Brain microvascular endothelial cell (primary cell): ENCODE data around the gene TMEM108.

Experiments used
- DNase-seq: peaks from one replicate; pipeline ENCODE4 v3.0.0-alpha.2; 2020
- H3K27ac ChIP-seq: fragments of 250-450 bp; sonication (Bioruptor Pico); 2 replicates; pipeline ENCODE4 v1.5.1; 2020; ENCODE audit warnings: mild to moderate bottlenecking, moderate library complexity
- H3K27me3 ChIP-seq: fragments of 250-450 bp; sonication (Bioruptor Pico); replicated peaks from 2 replicates; pipeline ENCODE4 v1.5.1; 2020; ENCODE audit warnings: mild to moderate bottlenecking
- H3K36me3 ChIP-seq: fragments of 250-450 bp; sonication (Bioruptor Pico); replicated peaks from 2 replicates; pipeline ENCODE4 v1.5.1; 2020; ENCODE audit warnings: mild to moderate bottlenecking
- H3K4me3 ChIP-seq: 2 replicates; pipeline ENCODE4 v1.5.1; 2011; ENCODE audit warnings: low read depth, mild to moderate bottlenecking, control low read depth, low read length, moderate library complexity
- in situ Hi-C: cut with HindIII; loops from 2 replicates; pipeline ENCODE4 v1.10.0; 2017; ENCODE audit warnings: low sequenced_read_pairs, low pct_ligation_motif_present
- TF ChIP-seq, protein P1 (sequence below): IDR thresholded peaks from 2 replicates; pipeline ENCODE4 v1.5.1; 2011; ENCODE audit warnings: low read depth, mild to moderate bottlenecking, moderate library complexity, low read length, control low read depth, inconsistent platforms; ENCODE audit errors: missing control alignments

The TMEM108 gene

DNA sequence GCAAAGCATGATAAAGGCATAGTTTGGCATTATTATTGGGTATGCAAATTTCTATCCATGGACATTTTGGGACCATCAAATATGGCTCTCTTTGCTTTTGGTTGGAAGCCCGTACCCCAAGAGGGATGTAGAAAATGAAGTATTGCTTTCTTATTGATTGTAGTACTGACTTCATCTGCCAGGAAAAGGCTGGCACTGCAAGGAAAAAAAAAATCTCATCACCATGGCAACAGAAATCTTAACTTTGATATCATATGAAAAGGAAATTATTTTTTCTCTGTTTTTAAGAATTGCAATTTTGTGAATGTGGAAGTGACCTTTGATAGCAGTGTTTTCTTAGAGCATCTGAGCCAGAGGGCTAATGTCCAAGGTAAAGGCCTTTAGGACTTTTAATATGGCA is 151.7 kb downstream of the TMEM108 start:
- Histone ChIP-seq H3K27ac (no peak overlapping the region), H3K27me3 (no peaks in the 10 kb centered on the region), H3K36me3 (no peaks in the 10 kb centered on the region), H3K4me3 (no peak overlapping the region)
- no peak for DNase-seq
- TF ChIP-seq, protein P1, sequence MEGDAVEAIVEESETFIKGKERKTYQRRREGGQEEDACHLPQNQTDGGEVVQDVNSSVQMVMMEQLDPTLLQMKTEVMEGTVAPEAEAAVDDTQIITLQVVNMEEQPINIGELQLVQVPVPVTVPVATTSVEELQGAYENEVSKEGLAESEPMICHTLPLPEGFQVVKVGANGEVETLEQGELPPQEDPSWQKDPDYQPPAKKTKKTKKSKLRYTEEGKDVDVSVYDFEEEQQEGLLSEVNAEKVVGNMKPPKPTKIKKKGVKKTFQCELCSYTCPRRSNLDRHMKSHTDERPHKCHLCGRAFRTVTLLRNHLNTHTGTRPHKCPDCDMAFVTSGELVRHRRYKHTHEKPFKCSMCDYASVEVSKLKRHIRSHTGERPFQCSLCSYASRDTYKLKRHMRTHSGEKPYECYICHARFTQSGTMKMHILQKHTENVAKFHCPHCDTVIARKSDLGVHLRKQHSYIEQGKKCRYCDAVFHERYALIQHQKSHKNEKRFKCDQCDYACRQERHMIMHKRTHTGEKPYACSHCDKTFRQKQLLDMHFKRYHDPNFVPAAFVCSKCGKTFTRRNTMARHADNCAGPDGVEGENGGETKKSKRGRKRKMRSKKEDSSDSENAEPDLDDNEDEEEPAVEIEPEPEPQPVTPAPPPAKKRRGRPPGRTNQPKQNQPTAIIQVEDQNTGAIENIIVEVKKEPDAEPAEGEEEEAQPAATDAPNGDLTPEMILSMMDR: no peak
- in situ Hi-C loops: no loop called here

DNA sequence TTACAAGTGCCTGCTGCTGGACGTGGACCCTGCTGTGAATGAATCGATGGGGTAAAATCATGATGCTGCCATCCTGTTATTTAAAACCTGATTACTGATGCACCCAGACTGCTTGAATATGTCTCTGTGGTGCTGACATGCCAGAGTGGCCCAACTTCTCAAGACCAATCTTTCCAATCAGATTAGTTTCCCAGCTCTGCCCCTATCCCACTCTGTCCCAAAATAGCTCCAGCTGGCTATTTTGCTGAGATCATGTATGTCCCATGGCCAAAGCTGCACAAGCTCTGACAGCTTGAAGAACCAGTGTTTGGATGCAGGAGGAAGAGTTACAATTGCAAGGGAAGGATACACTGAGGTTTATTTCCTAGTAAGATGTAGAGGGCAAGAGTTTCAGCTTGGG is 153.6 kb downstream of the TMEM108 start:
- no peaks in the 10 kb centered on the region for H3K36me3 ChIP-seq
- TF ChIP-seq, protein P1: no peak
- no peaks in the 10 kb centered on the region for H3K27me3 ChIP-seq
- no peak overlapping the region for H3K4me3 ChIP-seq
- H3K27ac ChIP-seq: no peak overlapping the region
- DNase-seq: no peak
- in situ Hi-C loops: no loop called here

DNA sequence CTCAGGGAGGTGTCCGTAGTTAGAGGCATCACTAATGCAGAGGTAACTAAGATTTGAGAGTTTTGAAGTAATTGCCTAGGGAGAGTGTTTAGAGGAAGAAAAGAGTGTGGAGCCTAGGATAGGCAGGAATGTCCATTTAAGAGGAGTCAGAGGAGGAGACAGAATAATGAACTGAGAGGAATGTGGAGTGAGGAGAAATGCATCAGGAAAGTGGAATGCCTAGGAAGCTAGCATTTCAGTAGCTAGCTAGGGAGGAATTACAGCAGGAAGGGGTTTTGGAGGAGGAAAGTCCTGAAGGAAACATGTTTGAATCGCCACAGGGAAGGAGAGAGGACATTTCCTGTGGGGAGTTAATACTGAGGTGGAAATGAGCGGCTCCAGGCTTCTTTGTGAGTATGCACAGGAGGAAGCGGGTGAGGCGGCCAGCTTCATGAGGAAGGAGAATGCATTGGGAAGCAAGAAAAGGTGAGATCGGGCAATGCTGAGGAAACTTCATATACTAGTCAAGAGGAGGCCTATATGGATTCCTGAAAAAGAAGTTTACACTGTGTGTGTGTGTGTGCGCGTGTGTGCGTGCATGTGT is 154.3 kb downstream of the TMEM108 start:
- no peaks in the 10 kb centered on the region for H3K27me3 ChIP-seq
- H3K4me3 ChIP-seq: no peak overlapping the region
- H3K27ac ChIP-seq: no peak overlapping the region
- DNase-seq: no peak
- in situ Hi-C loops: no loop called here
- no peaks in the 10 kb centered on the region for H3K36me3 ChIP-seq
- TF ChIP-seq, protein P1: no peak

DNA sequence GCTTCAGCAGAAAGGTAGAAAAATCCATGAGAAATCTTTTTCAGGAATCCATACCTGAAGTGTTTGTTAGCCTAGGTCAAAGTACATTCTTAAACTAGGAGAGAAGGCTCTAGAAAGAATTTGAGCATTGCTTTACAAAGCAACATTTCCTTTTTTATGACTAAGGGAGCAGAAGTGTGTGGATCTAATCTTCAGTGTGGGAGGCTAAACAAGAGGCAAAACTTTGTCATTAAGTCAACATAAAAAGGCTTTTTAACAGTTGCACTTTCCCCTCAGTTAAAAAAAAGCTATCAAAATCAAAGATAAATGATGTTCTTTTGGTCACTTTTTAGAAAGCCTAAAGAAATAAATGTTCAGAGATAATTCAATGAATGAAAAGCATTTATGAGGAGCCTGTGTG is 154.8 kb downstream of the TMEM108 start:
- H3K4me3 ChIP-seq: no peak overlapping the region
- no peaks in the 10 kb centered on the region for H3K36me3 ChIP-seq
- no peak overlapping the region for H3K27ac ChIP-seq
- no peaks in the 10 kb centered on the region for H3K27me3 ChIP-seq
- TF ChIP-seq, protein P1: no peak
- in situ Hi-C loops: no loop called here
- no peak for DNase-seq

DNA sequence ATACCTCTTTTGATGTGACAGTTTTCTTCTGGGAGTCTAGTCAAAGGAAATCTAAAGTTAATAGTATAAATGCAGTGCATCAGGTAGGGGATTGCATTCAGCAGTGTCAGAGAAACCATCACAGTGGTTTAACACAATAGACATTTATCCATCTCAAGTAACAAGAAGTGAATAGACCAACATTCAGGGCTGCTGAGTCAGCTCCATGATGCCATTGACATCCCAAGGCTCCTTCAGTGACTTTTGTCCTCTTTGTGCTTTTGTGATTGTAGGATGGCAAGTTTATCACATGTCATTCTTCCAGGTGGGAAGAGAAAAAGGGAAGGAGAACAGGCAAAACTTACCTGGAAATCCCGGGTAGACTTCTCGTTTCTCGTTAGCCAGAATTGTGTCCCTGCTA is 158.3 kb downstream of the TMEM108 start:
- Histone ChIP-seq H3K36me3 (no peaks in the 10 kb centered on the region), H3K27ac (no peak overlapping the region), H3K27me3 (no peaks in the 10 kb centered on the region), H3K4me3 (no peak overlapping the region)
- TF ChIP-seq, protein P1: no peak
- in situ Hi-C loops: no loop called here
- no peak for DNase-seq

DNA sequence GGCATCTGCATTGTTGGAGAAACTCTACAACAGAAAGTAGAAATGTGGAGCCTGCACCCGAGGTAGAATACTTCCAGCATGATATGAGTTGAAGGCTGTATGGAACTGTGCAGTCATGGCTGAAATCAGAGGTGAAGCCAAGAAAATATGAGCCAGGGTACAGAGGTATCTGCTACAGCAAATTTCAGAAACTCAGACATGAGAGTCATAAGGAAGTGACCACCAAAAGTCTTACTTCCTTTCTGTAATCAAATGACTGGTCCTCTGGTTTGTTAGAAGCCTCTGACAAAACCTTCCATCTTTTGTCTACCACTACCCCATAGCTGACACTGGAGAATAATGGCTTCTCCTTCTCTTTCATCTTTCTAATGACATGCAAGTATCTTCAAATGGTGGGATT is 159.4 kb downstream of the TMEM108 start:
- Histone ChIP-seq H3K4me3 (no peak overlapping the region), H3K36me3 (no peaks in the 10 kb centered on the region), H3K27ac (no peak overlapping the region), H3K27me3 (no peaks in the 10 kb centered on the region)
- no peak for DNase-seq
- TF ChIP-seq, protein P1: no peak
- in situ Hi-C loops: no loop called here
